Parathyroid adenoma (tissue), 2 donors: ENCODE data around the gene STXBP6.

ENCODE experiments used
- H2AFZ ChIP-seq: fragments of 300-600 bp; sonication (generic); one replicate; pipeline ENCODE4 v1.7.0; 2017; ENCODE audit warnings: antibody characterized with exemption, mild to moderate bottlenecking
- H3K27ac ChIP-seq: fragments of 300-600 bp; sonication (generic); one replicate; pipeline ENCODE4 v1.7.0; 2017
- H3K27me3 ChIP-seq: fragments of 300-600 bp; sonication (generic); one replicate; pipeline ENCODE4 v1.7.0; 2017; ENCODE audit warnings: low read length; ENCODE audit not compliant: control insufficient read depth, insufficient read depth
- H3K36me3 ChIP-seq: fragments of 300-600 bp; sonication (generic); one replicate; pipeline ENCODE4 v1.7.0; 2017; ENCODE audit warnings: low read length; ENCODE audit not compliant: control insufficient read depth, insufficient read depth
- H3K4me1 ChIP-seq: fragments of 300-600 bp; sonication (generic); one replicate; pipeline ENCODE4 v1.7.0; 2017; ENCODE audit warnings: control low read depth
- H3K4me2 ChIP-seq: fragments of 300-600 bp; sonication (generic); one replicate; pipeline ENCODE4 v1.7.0; 2017; ENCODE audit warnings: low read length
- H3K4me3 ChIP-seq: fragments of 300-600 bp; sonication (generic); one replicate; pipeline ENCODE4 v1.7.0; 2017; ENCODE audit warnings: low read depth, low read length
- H3K79me2 ChIP-seq: fragments of 300-600 bp; sonication (generic); one replicate; pipeline ENCODE4 v1.7.0; 2017; ENCODE audit warnings: control low read depth
- H3K9ac ChIP-seq: fragments of 300-600 bp; sonication (generic); one replicate; pipeline ENCODE4 v1.7.0; 2017; ENCODE audit warnings: mild to moderate bottlenecking
- H3K9me3 ChIP-seq: fragments of 300-600 bp; sonication (generic); one replicate; pipeline ENCODE4 v1.7.0; 2017; ENCODE audit warnings: low read length; ENCODE audit not compliant: control insufficient read depth
- CTCF ChIP-seq: fragments of 300-600 bp; sonication (generic); IDR thresholded peaks from one replicate; pipeline ENCODE4 v1.7.0; 2017; ENCODE audit warnings: antibody characterized with exemption, mild to moderate bottlenecking
- donor health status: primary hyperparathyroidism.

Gene STXBP6

GRCh38 chr14:25014440-25014839 is 35.5 kb downstream of the STXBP6 start:
- no peak for TF ChIP-seq CTCF
- Histone ChIP-seq H3K27me3 (no peaks in the 10 kb centered on the region), H3K36me3 (no peaks in the 10 kb centered on the region), H3K9me3 (no peaks in the 10 kb centered on the region), H3K79me2 (no peaks in the 10 kb centered on the region), H2AFZ (no peak overlapping the region), H3K27ac (no peak overlapping the region), H3K4me2 (peak overlapping the region; percentile 54), H3K9ac (no peak overlapping the region), H3K4me1 (no peaks in the 10 kb centered on the region), H3K4me3 (peak overlapping the region; percentile 41)

GRCh38 chr14:25011095-25011494 is 38.9 kb downstream of the STXBP6 start:
- Histone ChIP-seq H3K4me2 (no peak overlapping the region), H3K27me3 (no peaks in the 10 kb centered on the region), H2AFZ (no peak overlapping the region), H3K4me3 (no peak overlapping the region), H3K36me3 (no peaks in the 10 kb centered on the region), H3K4me1 (peaks cover 8% of the 10 kb centered on the region), H3K9ac (no peak overlapping the region), H3K79me2 (no peaks in the 10 kb centered on the region), H3K27ac (no peak overlapping the region), H3K9me3 (no peaks in the 10 kb centered on the region)
- no peak for TF ChIP-seq CTCF

DNA sequence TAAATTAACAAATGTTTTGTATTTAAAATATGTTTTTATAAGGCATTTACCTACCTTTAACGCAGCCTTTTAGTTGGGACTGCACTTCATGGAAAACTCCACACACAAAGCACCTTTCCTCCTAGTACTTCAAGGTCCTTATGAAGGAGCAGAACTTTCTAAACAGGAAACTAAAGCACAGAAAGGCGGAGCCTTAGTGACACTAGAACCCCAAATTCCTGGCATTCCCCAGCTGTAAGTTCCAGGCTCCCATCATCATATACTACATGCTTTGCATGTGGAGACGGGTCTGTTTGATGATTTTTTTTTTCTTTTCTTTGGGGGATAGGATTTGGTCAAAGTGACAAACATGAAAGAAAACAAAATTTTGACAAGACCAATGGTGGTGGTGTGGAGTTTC is 39.5 kb downstream of the STXBP6 start:
- Histone ChIP-seq H2AFZ (no peak overlapping the region), H3K79me2 (no peaks in the 10 kb centered on the region), H3K4me2 (no peak overlapping the region), H3K27me3 (no peaks in the 10 kb centered on the region), H3K9ac (no peak overlapping the region), H3K4me1 (peaks cover 8% of the 10 kb centered on the region), H3K9me3 (no peaks in the 10 kb centered on the region), H3K4me3 (no peak overlapping the region), H3K27ac (no peak overlapping the region), H3K36me3 (no peaks in the 10 kb centered on the region)
- no peak for TF ChIP-seq CTCF

DNA sequence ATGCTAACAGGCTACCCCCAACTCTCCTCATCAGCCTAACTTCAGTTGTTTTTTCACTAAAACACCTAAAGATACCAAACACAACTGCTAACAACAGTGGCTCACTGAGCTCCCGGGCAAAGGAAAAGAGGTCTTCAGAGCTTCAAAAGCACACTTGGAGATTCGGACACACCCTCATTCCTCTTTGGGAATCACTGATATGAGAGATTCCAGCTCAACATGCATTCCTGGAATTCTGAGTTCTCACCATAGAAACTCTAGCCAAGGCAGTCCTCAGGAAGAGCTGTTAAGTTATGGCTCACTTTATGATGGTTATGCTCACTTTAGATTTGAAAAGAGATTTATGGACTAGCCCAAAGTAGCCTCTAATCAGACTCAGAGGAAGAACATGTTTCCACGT is 40.1 kb downstream of the STXBP6 start:
- no peaks in the 10 kb centered on the region for H3K9me3 ChIP-seq
- H3K27me3 ChIP-seq, result no peaks in the 10 kb centered on the region
- no peak for TF ChIP-seq CTCF
- no peak overlapping the region for H2AFZ ChIP-seq
- no peaks in the 10 kb centered on the region for H3K79me2 ChIP-seq
- no peak overlapping the region for H3K27ac ChIP-seq
- H3K9ac ChIP-seq, result no peak overlapping the region
- H3K4me1 ChIP-seq, result peaks cover 8% of the 10 kb centered on the region
- H3K36me3 ChIP-seq, result no peaks in the 10 kb centered on the region
- no peak overlapping the region for H3K4me3 ChIP-seq
- H3K4me2 ChIP-seq, result peak overlapping the region; percentile 43

DNA sequence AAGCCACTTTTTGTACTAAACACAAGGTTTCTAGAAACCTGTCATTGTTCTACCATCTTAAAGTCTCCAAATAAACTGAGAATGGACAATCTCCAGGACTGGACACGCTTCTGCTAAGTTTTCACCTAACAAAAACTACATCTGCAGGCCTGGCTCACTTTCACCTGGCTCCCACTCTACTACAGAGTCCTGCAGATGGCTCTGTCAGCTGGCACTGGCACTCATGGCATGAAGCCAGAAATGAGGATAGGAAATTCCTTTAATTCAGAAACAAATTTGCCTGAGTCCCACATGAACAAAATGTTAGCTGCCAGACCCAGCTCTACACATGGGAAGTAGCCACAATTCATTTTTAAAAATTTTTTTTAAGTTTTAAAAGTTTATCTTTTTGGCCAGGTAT is 42.1 kb downstream of the STXBP6 start:
- TF ChIP-seq CTCF, result no peak
- Histone ChIP-seq H3K27ac (no peak overlapping the region), H3K9ac (no peak overlapping the region), H3K27me3 (no peaks in the 10 kb centered on the region), H2AFZ (no peak overlapping the region), H3K36me3 (no peaks in the 10 kb centered on the region), H3K79me2 (no peaks in the 10 kb centered on the region), H3K4me3 (no peak overlapping the region), H3K4me1 (peaks cover 8% of the 10 kb centered on the region), H3K4me2 (peak overlapping the region; percentile 31), H3K9me3 (no peaks in the 10 kb centered on the region)
